Stimulated activated CD4-positive, alpha-beta T cell treated with anti-CD3 and anti-CD28 coated beads, Interleukin-4, amount 100 ng/mL, for 1 hour (primary cell): ENCODE data around the gene GRIP1.

Experiments
- DNase-seq: peaks from one replicate; pipeline ENCODE4 v3.0.0-alpha.2; 2020

GRIP1 gene

DNA sequence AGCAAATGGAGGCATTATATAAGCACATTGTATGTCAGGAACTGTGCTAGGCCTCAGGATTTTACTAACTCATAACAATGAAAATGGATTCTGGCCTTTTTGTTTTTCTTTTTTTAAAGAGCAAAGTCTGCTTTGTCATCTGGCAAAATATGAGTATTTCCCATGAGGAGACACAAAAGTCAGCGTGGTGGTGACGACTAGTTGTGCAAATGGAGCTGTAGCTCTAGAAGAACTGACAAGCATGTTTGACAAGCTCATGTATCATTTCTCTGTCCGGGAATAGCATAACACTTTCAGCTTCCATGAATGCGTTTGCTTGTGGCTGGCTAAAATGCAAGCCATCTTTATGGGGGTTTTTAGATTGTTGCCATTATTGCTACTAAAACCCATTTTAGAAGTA is 248.8 kb downstream of the GRIP1 start:
- DNase-seq = no peak

GRCh38 chr12:66428870-66429269 is 250.0 kb downstream of the GRIP1 start:
- DNase-seq = no peak

DNA sequence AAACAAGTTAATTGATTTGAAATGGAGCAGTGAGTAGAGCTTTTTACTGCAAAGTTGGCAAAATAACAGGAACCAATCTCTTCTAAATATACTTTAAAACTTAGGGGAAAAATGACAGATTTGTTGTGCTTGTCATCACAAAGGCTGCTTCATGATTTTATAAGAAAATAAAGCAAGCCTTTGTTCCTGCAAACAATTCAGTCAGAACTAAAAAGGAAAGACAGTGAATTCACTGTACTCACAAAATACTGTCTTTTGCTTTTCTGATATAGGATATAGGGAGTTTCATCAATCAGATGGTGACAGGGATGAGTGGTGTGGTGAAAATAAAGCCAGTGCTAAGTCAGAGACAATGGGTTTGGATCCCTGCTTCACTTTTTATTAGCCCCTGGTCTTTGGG is 250.6 kb downstream of the GRIP1 start:
- no peak for DNase-seq

GRCh38 chr12:66426696-66427095 is 252.2 kb downstream of the GRIP1 start:
- DNase-seq = no peak

DNA sequence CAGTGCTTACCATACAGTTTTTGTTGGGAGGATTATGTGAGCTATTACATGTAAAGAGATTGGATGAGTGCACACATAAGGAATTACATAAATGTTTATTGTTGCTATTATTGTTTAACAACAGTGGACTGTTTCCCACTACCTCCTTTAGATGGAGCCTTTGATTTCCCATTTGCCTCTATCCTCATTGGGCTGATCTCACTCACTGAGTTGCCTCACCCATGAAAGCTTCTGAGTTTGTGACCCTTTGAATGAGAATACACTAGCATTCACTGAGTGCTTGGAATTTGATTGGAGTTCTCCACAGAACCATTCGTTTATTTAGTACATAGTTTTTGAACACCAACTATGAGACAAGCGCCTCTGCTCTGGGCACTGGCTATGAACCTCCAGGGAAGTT is 255.6 kb downstream of the GRIP1 start:
- DNase-seq = no peak

GRCh38 chr12:66418908-66419307 is 260.0 kb downstream of the GRIP1 start:
- DNase-seq = no peak

- no peak for DNase-seq
These were observed 261.7 kb downstream of the GRIP1 start for GRCh38 chr12:66417217-66417616.

- no peak for DNase-seq
These were observed 269.5 kb downstream of the GRIP1 start for GRCh38 chr12:66409195-66409871.

DNA sequence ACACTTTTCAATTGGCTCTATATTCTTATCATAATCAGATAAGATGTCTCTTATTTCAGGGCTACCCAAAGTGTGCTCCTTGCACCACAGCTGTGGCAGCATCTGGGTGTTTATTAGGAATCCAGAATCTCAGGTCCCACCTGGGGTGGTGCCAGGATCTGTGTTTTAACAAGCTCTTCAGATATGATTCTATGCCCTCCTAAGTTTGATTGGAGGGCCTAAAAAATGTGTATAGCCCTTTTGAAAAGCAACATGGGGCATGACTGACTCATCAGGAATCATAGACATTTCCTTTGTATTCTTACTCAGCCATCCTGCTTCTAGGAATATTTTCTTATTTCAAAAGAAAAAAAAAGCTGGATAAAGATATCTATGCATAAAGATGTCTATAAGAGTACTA is 273.5 kb downstream of the GRIP1 start:
- no peak for DNase-seq

GRCh38 chr12:66403746-66404145 is 275.1 kb downstream of the GRIP1 start:
- no peak for DNase-seq

DNA sequence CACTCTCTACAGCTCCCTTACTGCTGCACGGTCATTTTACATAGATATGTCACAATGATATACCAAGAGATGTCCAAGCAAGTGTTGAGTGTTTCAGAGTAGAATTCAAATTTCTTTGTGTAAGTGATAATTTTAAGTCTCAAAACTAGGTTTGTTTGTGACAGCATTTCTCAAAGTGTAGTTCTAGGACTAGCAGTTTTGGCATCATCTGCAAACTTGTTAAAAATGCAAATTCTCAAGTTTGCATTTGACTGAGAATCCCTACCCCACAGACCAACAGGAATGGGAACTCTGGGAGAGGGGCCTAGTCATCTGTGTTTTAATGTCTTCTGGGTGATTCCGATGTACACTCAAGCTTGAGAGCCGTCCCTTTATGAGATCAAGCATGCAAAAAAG is 279.0 kb downstream of the GRIP1 start:
- no peak for DNase-seq

- no peak for DNase-seq
These were observed 279.7 kb downstream of the GRIP1 start for GRCh38 chr12:66398931-66399910.

- no peak for DNase-seq
These were observed 281.1 kb downstream of the GRIP1 start for GRCh38 chr12:66397574-66398290.

- DNase-seq = no peak
These were observed 285.0 kb downstream of the GRIP1 start for GRCh38 chr12:66393890-66394289.

- no peak for DNase-seq
These were observed 286.5 kb downstream of the GRIP1 start for GRCh38 chr12:66392266-66392915.

DNA sequence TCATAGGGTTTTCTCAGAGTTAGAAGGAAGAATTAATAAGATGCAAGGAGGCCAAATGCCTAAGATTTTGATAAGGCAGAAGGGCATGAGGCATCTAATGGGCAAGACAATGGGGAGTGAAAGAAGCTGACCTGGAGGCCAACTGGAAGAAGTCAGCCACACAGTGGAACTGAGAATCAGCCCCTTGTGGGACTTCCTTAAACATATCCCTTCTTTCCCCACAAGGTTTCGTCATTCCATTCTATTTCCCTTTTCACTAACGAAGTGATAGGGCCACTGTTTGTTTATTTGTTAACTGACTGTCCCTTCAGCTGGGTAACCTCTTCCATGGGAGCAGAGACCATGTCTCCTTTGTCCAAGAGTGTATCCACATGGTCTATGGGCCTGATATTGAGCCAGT is 290.4 kb downstream of the GRIP1 start:
- no peak for DNase-seq

DNA sequence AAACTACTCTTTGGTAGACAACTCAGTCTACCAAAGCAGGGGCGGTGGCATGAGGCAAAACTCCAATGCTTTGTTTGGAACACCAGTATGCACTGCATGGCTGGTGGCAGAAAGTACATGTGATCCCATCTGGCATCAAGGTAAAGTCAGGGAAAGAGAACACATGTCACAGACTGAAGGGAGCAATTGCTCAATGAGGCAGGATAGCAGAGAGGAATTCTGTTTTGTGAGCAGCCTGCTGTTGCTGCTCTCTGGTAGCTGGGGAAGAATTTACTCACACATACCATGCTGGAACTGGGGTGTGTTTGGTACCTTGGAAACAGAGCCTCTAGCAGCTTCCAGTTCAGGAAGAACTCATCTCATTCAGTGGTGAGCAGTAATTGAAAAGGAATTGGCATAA is 291.8 kb downstream of the GRIP1 start:
- no peak for DNase-seq

- no peak for DNase-seq
These were observed 297.9 kb downstream of the GRIP1 start for GRCh38 chr12:66380769-66381535.

GRCh38 chr12:66379616-66380015 is 299.3 kb downstream of the GRIP1 start:
- no peak for DNase-seq

DNA sequence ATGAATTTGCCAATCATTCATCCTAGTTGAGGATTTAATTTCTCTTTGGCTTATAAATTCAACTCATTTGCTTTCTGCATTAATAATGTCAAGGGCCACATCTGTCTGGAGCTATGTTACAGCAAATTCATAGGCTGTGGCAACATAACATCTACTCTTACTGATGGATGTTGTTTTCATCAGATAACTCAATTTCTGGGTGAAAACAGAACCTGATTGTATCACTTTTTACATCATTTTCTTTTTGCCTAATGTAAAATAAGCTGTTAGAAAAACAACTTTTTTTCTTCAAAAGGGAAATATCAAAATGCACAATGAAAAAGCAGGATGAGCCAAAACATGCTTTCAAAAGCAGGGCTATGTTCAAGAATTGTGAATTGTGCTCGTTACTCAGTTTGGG is 303.3 kb downstream of the GRIP1 start:
- DNase-seq = no peak

DNA sequence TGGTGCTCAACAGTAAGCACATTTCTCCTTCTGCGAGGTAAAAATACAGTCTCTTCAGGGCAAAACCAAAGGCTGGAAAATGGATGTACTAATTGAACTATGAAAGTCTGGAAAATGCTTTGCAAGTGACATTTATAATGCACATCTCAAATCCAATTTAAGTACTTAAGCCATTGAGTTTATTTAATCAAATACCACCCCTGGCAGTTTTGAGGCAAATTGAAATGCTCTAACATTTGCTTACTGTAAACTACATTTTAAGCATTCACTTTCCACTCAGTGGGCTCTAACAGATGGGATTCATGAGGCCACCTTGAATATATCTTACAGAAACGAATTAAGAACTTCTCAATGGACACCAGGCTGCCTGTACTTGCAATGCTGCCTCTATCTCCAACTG is 306.9 kb downstream of the GRIP1 start:
- no peak for DNase-seq

DNA sequence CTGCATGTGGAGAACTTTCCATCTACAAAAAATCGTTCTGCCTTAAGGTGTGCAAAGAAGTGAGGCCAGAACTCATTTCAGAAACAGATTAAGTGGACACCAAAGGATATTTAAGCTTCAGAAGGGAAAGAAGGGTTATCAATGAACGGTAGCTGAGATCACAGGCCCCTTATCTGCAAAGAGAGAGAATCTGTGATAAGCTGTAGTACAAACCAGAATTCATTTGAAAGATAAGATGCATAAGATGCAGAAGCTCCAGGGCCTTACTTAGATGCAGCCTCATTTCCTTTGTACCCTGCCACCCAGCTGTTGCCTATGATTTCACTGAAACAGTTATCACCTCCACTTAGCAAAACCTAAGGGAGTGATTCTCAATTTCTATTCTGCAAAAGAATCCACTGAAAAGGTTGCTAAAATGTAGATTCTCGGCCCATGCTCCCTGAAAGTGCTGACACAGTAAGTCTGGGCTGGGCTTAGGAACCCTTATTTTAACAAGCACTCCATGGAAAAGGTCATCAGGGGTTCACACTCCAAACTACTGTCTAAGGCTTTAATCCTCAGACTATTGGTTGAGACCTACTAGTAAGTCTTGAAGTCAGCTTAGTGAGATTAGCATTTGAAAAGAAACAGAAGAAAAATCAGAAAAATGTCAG is 311.7 kb downstream of the GRIP1 start:
- no peak for DNase-seq
